ENCODE results near the gene SDF2. TPM values are rescaled to one million over a fixed set of nuclear protein-coding genes. Genes with fewer than 3 reads are reported as not detected.

Gene SDF2
- total and polyA plus RNA-seq, 2 experiments from 2014 or later = 32.5 to 54.6 TPM

- TF ChIP-seq ZNF462 (CRISPR knock-in tag; IDR thresholded peaks at IDR 0.05) (no peak), CREB1 (CRISPR knock-in tag; IDR thresholded peaks at IDR 0.05; ENCODE audit: low read depth) (no peak), NANOG (IDR thresholded peaks at IDR 0.05; ENCODE audit: borderline replicate concordance) (no peak), ZNF331 (CRISPR knock-in tag; IDR thresholded peaks at IDR 0.05; ENCODE audit: low read depth) (no peak), JUNB (IDR thresholded peaks at IDR 0.05; ENCODE audit: unreplicated experiment) (no peak), ETS1 (IDR thresholded peaks at IDR 0.05) (no peak), EZH2 (IDR thresholded peaks at IDR 0.05; ENCODE audit: low read depth, unreplicated experiment) (no peak), POLR2AphosphoS5 (IDR thresholded peaks at IDR 0.05; ENCODE audit: low read depth) (no peak)
These were observed 32.2 kb upstream of the SDF2 start (continued) for GRCh38 chr17:28693869-28694268.

GRCh38 chr17:28689011-28689410 is 27.3 kb upstream of the SDF2 start:
- no peak for DNase-seq (ENCODE audit: low spot score)
- peaks cover 97% of the 10 kb centered on the region for H3K36me3 Mint-ChIP-seq (ENCODE audit: low read depth)
- Histone ChIP-seq H3K27me3 (ENCODE audit: insufficient read depth) (no peaks in the 10 kb centered on the region), H3K9me2 (ENCODE audit: insufficient read depth) (no peaks in the 10 kb centered on the region), H3F3A (replicated peaks; ENCODE audit: low read depth) (0 out of 2 replicates have a peak, but pooled peaks cover 2% of the 10 kb centered on the region), H3K4me3 (no peak overlapping the region), H2AFZ (no peak overlapping the region), H3K79me2 (replicated peaks; ENCODE audit: insufficient read depth) (no peaks in the 10 kb centered on the region), H3K36me3 (ENCODE audit: insufficient read depth) (peaks cover 77% of the 10 kb centered on the region), H4K20me1 (replicated peaks; ENCODE audit: insufficient read depth) (peaks cover 2% of the 10 kb centered on the region), H3K4me2 (no peak overlapping the region), H3K4me1 (ENCODE audit: insufficient read depth) (no peaks in the 10 kb centered on the region), H3K27ac (ENCODE audit: low read depth) (no peak overlapping the region)
- peaks cover 4% of the 10 kb centered on the region for H3K27me3 Mint-ChIP-seq (ENCODE audit: insufficient read depth, low read depth, poor library complexity)
- H3K4me1 Mint-ChIP-seq = no peaks in the 10 kb centered on the region
- no peaks in the 10 kb centered on the region for H3K9me3 Mint-ChIP-seq
- H3K27ac Mint-ChIP-seq = no peak overlapping the region
- ATAC-seq = no peak
- H3K4me3 Mint-ChIP-seq = no peak overlapping the region
- TF ChIP-seq ZNF331 (CRISPR knock-in tag; IDR thresholded peaks at IDR 0.05; ENCODE audit: low read depth) (no peak), JUNB (IDR thresholded peaks at IDR 0.05; ENCODE audit: unreplicated experiment) (no peak), REST (IDR thresholded peaks at IDR 0.05; ENCODE audit: unreplicated experiment) (no peak), STAT1 (IDR thresholded peaks at IDR 0.05; ENCODE audit: unreplicated experiment) (no peak), CREB1 (CRISPR knock-in tag; IDR thresholded peaks at IDR 0.05; ENCODE audit: low read depth) (no peak), ETS1 (IDR thresholded peaks at IDR 0.05) (no peak), NANOG (IDR thresholded peaks at IDR 0.05; ENCODE audit: borderline replicate concordance) (no peak), CTCF (conservative IDR thresholded peaks at IDR 0.05; ENCODE audit: low read depth in 2 of 2) (no peak), POLR2AphosphoS5 (IDR thresholded peaks at IDR 0.05; ENCODE audit: low read depth) (no peak)

All from GM23338 (cell line).